GM12892 (cell line): Measurements from ENCODE around the gene DOK6.

Experiments
- POLR2AphosphoS5 ChIP-seq: IDR thresholded peaks from 2 replicates; pipeline ENCODE4 v1.6.1; 2011; ENCODE audit warnings: low read depth, low read length, control low read depth
- TAF1 ChIP-seq: IDR thresholded peaks from 2 replicates; pipeline ENCODE4 v1.6.1; 2011; ENCODE audit warnings: low read depth, mild to moderate bottlenecking, control low read depth, low read length, borderline replicate concordance

GRCh38 chr18:69651243-69651642 is 250.6 kb downstream of the DOK6 start:
- TF ChIP-seq TAF1 (no peak), POLR2AphosphoS5 (no peak)
